PC-9 (cell line): ENCODE data around the gene MTARC2.

Experiments
- CTCF ChIP-seq: fragments of 200-600 bp; sonication (generic); conservative IDR thresholded peaks from 2 replicates; pipeline ENCODE4 v1.6.1; 2017; ENCODE audit warnings: mixed run types, antibody characterized with exemption, mild to moderate bottlenecking, moderate library complexity
- EZH2 ChIP-seq: fragments of 200-600 bp; sonication (generic); IDR thresholded peaks from 2 replicates; pipeline ENCODE4 v1.8.0; 2017; ENCODE audit warnings: antibody characterized with exemption, low read depth

- no peak for TF ChIP-seq CTCF
- TF ChIP-seq EZH2: no peak
These were observed 36.9 kb upstream of the MTARC2 start for GRCh38 chr1:220711056-220711809.
